Activated T-helper 2 cell treated with anti-CD3 and anti-CD28 coated beads, Interferon-gamma antibody, Interleukin-2, Interleukin-4, amounts not matched to agents 10 μg/mL and 5 μg/mL and 100 μg/mL, durations not matched to agents 14 hours and 24 hours and 36 hours (primary cell): ENCODE data around the gene ZSCAN10. TPM values are rescaled to one million over a fixed set of nuclear protein-coding genes. Genes with fewer than 3 reads are reported as not detected.
"Not testable (repeated sequence)": the region's sequence is repeated elsewhere in the genome, so short reads cannot be mapped to it uniquely, and the experiment has no call there.

Source experiments
- DNase-seq: peaks from one replicate; pipeline ENCODE4 v3.0.0; 2021; ENCODE audit warnings: low spot score
- H3K27ac Mint-ChIP-seq: one replicate; pipeline ENCODE4 v1.8.0; 2021; ENCODE audit warnings: mixed read lengths
- H3K27me3 Mint-ChIP-seq: one replicate; pipeline ENCODE4 v1.8.0; 2021; ENCODE audit warnings: low read depth, mixed read lengths
- H3K36me3 Mint-ChIP-seq: one replicate; pipeline ENCODE4 v1.8.0; 2021; ENCODE audit warnings: low read depth, mixed read lengths
- H3K4me1 Mint-ChIP-seq: one replicate; pipeline ENCODE4 v1.8.0; 2021; ENCODE audit warnings: low read depth, mixed read lengths
- H3K4me3 Mint-ChIP-seq: one replicate; pipeline ENCODE4 v1.8.0; 2021; ENCODE audit warnings: low read depth, mild to moderate bottlenecking, moderate library complexity, mixed read lengths
- H3K9me3 Mint-ChIP-seq: one replicate; pipeline ENCODE4 v1.8.0; 2021; ENCODE audit warnings: mixed read lengths
- intact Hi-C: fragments of 100-400 bp; cut with micrococcal nuclease; formaldehyde crosslinking; loops from one replicate; pipeline ENCODE4 v1.15.1; 2023
- total RNA-seq: library from RNA; stranded (reverse); gene quantifications from 2 replicates; pipeline ENCODE4 v1.2.3, GENCODE V29; 2022

Gene ZSCAN10
- total RNA-seq, 1 donor from 2014 or later: not detected

DNA sequence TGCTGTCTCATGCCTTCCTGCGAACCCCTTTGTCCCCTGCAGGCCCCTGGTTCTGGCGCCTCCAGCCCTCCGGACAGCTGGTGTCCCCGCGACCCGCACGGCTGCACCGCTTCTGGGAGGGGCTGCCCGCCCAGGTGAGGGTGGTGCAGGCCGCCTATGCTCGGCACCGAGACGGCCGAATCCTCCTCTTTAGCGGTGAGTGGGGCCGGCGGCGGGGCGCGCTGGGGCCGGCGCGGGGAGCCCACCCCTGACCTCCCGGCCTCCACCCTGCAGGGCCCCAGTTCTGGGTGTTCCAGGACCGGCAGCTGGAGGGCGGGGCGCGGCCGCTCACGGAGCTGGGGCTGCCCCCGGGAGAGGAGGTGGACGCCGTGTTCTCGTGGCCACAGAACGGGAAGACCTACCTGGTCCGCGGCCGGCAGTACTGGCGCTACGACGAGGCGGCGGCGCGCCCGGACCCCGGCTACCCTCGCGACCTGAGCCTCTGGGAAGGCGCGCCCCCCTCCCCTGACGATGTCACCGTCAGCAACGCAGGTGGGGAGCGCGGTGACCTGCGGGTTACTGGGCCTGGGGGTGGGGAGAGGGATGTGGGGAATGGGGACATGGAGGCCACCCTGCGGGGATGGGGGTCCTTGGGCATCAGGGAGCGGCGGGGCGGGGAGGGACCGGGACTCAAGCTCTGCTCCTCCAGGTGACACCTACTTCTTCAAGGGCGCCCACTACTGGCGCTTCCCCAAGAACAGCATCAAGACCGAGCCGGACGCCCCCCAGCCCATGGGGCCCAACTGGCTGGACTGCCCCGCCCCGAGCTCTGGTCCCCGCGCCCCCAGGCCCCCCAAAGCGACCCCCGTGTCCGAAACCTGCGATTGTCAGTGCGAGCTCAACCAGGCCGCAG lies 40.7 kb downstream of the ZSCAN10 start:
- Mint-ChIP-seq H3K9me3 (no peaks in the 10 kb centered on the region), H3K27ac (peak overlapping the region; percentile 80), H3K36me3 (peaks cover 40% of the 10 kb centered on the region), H3K4me3 (peak overlapping the region; percentile 86), H3K4me1 (peaks cover 60% of the 10 kb centered on the region), H3K27me3 (no peaks in the 10 kb centered on the region)
- intact Hi-C loops: loop anchor here (1.0 to 10.0 kb wide), 5 partner anchors 16 to 446 kb away; partner anchors contain the start of gene CLUAP1
- no peak for DNase-seq

DNA sequence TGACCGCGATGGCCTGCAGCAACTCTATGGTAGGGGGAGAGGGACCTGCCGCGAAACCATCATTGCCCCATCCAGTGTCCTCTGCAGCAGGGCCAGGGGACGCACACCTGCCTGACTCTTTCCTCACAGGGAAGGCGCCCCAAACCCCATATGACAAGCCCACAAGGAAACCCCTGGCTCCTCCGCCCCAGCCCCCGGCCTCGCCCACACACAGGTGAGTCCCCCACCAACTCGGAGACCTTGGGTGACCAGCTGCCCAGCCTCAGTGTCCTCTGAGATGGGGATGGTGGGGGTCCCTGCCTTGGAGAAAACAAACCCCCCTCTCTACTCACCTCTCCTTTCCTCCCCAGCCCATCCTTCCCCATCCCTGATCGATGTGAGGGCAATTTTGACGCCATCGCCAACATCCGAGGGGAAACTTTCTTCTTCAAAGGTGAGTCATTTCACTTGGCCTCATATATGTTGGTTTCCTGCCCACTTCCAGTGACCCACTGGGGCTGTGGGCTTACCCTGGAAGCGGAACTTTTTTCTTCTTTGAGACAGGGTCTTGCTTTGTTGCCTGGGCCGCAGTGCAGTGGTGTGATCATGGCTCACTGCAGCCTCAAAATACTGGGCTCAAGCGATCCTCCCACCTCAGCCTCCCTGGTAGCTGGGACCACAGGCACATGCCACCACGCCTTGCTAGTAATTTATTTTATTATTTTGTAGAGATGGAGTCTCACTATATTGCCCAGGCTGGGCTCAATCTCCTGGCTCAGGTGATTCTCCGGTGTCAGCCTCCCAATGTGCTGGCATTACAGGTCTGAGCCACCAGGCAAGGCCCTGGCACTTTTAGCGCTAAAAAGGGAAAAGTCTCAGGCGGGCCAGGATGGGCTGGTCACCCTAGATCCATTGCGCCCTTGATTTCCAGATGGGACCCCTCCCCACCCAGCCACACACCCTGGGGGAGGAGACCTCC lies 41.6 kb downstream of the ZSCAN10 start:
- Mint-ChIP-seq H3K9me3 (no peaks in the 10 kb centered on the region), H3K27ac (peak overlapping the region; percentile 87), H3K4me3 (peak overlapping the region; percentile 71), H3K36me3 (peaks cover 42% of the 10 kb centered on the region), H3K4me1 (peaks cover 54% of the 10 kb centered on the region), H3K27me3 (no peaks in the 10 kb centered on the region)
- intact Hi-C loops: loop anchor here (2.0 to 10.0 kb wide), 4 partner anchors 17 to 447 kb away; partner anchors contain the start of gene CLUAP1
- DNase-seq: no peak

DNA sequence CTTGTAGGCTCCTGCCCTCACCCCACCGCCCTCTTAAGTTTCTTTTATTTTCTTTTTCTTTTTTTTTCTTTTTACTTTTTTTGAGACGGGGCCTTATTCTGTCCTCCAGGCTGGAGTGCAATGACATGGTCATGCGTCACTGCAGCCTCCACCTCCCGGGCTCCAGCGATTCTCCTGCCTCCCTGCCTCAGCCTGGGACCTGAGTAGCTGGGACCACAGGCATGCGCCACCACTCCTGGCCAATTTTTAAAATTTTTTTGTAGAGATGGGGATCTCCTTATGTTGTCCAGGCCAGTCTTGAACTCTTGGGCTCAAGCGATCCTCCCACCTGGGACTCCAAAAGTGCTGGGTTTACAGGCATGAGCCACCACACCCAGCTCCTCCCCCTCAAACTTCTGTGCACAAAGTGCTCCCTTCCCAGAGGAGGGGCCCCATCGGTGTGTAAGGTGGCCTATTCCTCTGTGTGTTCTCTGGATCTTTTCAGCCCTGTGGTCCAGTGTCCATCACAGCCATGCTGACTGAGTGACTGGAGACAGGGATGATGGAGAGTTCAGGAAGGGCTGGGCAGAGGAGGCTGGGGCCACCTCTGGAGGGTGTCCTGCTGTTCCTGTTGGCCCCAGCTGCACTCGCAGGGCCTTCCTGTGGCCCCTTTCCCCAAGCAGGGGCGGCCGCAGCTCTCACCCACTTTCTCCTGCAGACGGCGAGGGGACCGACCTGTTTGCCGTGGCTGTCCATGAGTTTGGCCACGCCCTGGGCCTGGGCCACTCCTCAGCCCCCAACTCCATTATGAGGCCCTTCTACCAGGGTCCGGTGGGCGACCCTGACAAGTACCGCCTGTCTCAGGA lies 42.5 kb downstream of the ZSCAN10 start:
- H3K27me3 Mint-ChIP-seq: no peaks in the 10 kb centered on the region
- H3K27ac Mint-ChIP-seq: peak overlapping the region; percentile 87
- intact Hi-C loops: loop anchor here (5.0 to 10.0 kb wide), 2 partner anchors 96 to 448 kb away; partner anchors contain the start of gene CLUAP1
- peak overlapping the region; percentile 71 for H3K4me3 Mint-ChIP-seq
- H3K9me3 Mint-ChIP-seq: no peaks in the 10 kb centered on the region
- DNase-seq: no peak
- peaks cover 48% of the 10 kb centered on the region for H3K36me3 Mint-ChIP-seq
- H3K4me1 Mint-ChIP-seq: peaks cover 58% of the 10 kb centered on the region

DNA sequence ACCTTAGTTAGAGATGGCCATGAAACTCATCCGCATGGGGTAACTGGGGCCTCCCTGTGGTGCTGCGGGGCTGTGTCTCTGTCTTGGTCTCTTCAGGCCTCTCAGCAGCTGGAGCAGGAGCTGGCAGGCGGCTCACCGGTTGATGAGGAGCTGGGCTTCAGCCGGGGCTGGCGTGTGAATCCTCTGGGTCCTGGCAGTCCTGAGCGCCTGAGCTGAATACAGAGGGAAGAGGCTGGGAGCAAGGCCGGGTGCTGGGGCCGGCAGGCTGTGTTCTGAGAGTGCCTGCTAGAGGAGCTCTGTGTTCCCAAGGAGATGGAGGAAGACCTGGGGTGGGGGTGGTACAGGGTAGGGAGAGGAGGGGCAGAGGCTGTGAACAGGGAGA lies 43.4 kb downstream of the ZSCAN10 start:
- Mint-ChIP-seq H3K4me1 (peaks cover 66% of the 10 kb centered on the region), H3K27ac (peak overlapping the region; percentile 68), H3K4me3 (peak overlapping the region; percentile 63), H3K36me3 (peaks cover 55% of the 10 kb centered on the region)
- not testable (repeated sequence) for H3K27me3 Mint-ChIP-seq, H3K9me3 Mint-ChIP-seq, DNase-seq
- intact Hi-C loops: loop anchor here (5.0 to 10.0 kb wide), 2 partner anchors 97 to 449 kb away; partner anchors contain the start of gene CLUAP1

DNA sequence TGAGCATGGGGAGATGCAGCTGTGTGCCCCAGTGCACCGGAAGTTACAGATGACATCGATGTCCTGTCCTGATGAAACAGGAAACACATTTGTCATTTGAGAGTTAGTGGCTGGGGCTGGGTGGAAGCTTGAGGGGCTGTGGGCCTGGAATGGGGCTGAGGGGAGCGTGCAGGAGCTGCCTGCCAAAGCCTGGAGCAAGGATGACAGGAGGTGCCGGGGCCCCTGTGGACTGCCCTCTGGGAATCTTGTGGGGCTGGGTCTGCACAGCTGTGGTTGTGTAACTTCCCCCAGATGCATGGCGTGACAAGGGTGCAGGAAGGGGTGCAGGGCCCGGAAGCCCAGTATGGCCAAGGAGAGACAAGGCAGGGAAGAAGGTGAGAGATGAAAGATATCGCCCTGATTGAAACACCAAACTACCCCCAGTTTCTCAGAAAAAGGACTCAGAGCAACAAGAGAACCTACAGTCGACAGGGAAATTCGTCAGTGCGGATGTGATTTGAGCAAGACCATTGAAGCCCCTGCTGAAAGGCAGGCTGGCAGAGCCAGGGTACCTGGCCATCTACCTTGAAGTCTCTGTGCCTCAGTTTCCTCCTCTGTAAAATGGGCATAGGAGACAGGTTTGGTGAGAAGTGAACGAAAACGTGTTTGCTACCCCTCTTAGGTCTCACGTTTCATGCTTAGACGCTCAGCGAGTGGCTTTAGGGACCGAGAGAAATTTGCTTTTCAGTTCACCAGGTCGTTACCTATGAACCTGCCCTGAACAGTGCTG lies 43.9 kb downstream of the ZSCAN10 start:
- peak; percentile 55 for DNase-seq
- intact Hi-C loops: loop anchor here (5.0 to 10.0 kb wide), 2 partner anchors 97 to 450 kb away; partner anchors contain the start of gene CLUAP1

DNA sequence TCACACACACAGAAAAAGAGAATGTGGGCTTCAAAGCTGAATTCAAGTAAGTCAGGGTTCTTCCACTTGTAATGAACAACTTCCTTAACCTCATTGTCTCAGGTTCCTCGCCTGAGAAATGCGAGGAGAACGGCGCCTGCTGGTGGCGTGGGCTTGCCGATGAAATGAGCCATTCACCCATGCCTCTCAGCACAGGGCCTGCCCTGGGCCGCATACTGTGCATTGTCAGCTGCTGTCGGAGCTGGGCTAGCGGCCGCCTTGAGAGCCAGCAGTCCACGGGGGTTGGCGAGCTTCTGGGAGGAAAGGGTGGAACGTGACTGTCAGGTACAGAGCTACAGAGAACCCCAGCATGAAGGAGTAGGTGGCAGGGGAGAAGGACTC lies 45.8 kb downstream of the ZSCAN10 start:
- not testable (repeated sequence) for DNase-seq, H3K27ac Mint-ChIP-seq, H3K4me3 Mint-ChIP-seq, H3K27me3 Mint-ChIP-seq, H3K9me3 Mint-ChIP-seq
- intact Hi-C loops: loop anchor here (10.0 kb wide), 1 partner anchor 451 kb away; the partner anchor contains the start of gene CLUAP1
- Mint-ChIP-seq H3K36me3 (peaks cover 50% of the 10 kb centered on the region), H3K4me1 (peaks cover 72% of the 10 kb centered on the region)

More for the DNA sequence above, 43.9 kb downstream of the ZSCAN10 start:
- no peaks in the 10 kb centered on the region for H3K9me3 Mint-ChIP-seq
- H3K4me3 Mint-ChIP-seq: peak overlapping the region; percentile 63
- H3K4me1 Mint-ChIP-seq: peaks cover 66% of the 10 kb centered on the region
- H3K36me3 Mint-ChIP-seq: peaks cover 55% of the 10 kb centered on the region
- H3K27ac Mint-ChIP-seq: peak overlapping the region; percentile 68
- H3K27me3 Mint-ChIP-seq: no peaks in the 10 kb centered on the region

DNA sequence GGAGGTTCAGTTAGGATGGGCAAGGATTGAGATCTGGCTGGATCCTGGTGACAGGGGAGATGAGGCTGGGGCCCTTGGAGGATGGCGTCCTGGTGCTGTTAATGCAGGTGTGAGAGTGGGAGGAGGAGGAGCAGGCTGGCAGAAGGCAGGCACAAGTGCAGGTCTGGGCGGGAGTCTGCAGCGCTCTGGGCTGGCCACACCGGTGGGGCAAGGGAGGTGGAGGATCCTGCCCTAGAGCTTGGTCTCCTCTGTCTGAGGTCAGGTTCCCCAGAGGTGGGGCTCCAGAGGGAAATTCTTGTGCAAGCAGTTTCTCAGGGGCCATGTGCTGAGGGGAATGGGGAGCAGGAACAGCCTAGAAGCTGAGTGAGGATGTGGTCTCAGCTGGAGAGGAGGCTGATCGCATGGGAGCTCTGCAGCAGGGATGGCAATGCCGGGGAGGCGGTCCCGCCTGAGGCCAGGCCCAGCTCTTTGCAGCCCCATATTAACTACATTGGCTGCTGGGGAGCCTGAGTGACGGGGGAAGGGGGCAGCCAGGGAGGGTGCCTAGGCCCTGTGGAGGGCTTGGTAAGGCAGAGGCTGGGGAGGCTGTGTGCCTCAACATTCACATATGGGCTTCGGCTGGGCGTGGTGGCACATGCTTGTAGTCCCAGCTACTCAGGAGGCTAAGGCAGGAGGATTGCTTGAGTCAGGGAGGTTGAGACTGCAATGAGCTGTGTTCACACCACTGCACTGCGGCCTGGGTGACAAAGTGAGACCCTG lies 46.3 kb downstream of the ZSCAN10 start:
- Mint-ChIP-seq H3K36me3 (peaks cover 50% of the 10 kb centered on the region), H3K4me1 (peaks cover 76% of the 10 kb centered on the region)
- H3K27me3 Mint-ChIP-seq, H3K27ac Mint-ChIP-seq, H3K9me3 Mint-ChIP-seq, DNase-seq, H3K4me3 Mint-ChIP-seq: not testable (repeated sequence)
- intact Hi-C loops: loop anchor here (10.0 kb wide), 1 partner anchor 452 kb away; the partner anchor contains the start of gene CLUAP1

DNA sequence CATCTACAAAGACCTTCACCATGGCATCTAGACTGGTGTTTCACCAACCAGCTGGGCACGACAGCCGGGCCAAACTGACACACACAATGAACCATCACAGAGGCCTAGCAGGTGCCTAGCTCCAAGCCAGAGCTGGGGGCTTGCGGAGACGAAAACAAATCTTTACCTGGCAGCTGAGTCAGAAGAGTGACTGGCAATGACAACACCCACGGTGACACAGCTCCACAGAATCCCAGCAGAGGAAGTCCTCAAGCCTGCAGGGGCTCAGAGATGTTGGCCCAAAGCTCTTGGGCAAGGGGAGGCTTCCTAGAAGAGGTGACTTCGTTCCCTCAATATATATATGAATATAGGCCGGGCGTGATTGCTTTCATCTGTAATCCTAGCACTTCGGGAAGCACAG lies 47.6 kb downstream of the ZSCAN10 start:
- H3K36me3 Mint-ChIP-seq: peaks cover 39% of the 10 kb centered on the region
- H3K27me3 Mint-ChIP-seq: peaks cover 2% of the 10 kb centered on the region
- peak overlapping the region; percentile 17 for H3K4me3 Mint-ChIP-seq
- H3K9me3 Mint-ChIP-seq: no peaks in the 10 kb centered on the region
- H3K4me1 Mint-ChIP-seq: peaks cover 64% of the 10 kb centered on the region
- DNase-seq: no peak
- intact Hi-C loops: loop anchor here (10.0 kb wide), 1 partner anchor 453 kb away; the partner anchor contains the start of gene CLUAP1
- peak overlapping the region; percentile 50 for H3K27ac Mint-ChIP-seq

DNA sequence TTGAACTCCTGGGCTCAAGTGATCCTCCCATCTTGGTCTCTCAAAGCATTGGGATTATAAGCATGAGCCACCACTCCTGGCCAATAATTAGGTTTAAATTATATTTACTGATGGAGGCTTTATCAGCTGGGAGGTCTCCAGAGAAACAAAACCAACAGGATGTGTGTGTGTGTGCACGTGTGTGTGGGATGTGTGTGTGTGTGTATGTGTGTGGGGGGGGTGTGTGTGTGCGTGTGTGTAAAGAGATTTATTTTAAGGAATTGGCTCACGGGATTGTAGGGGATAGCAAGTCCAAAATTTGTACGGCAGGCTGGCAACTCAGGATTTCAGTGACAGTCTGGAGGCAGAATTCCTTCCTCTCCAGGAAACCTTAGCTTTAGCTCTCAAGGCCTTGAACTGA lies 48.1 kb downstream of the ZSCAN10 start:
- peaks cover 61% of the 10 kb centered on the region for H3K4me1 Mint-ChIP-seq
- peaks cover 2% of the 10 kb centered on the region for H3K27me3 Mint-ChIP-seq
- H3K36me3 Mint-ChIP-seq: peaks cover 39% of the 10 kb centered on the region
- H3K27ac Mint-ChIP-seq: no peak overlapping the region
- H3K4me3 Mint-ChIP-seq: no peak overlapping the region
- no peaks in the 10 kb centered on the region for H3K9me3 Mint-ChIP-seq
- intact Hi-C loops: loop anchor here (10.0 kb wide), 1 partner anchor 454 kb away; the partner anchor contains the start of gene CLUAP1
- no peak for DNase-seq

DNA sequence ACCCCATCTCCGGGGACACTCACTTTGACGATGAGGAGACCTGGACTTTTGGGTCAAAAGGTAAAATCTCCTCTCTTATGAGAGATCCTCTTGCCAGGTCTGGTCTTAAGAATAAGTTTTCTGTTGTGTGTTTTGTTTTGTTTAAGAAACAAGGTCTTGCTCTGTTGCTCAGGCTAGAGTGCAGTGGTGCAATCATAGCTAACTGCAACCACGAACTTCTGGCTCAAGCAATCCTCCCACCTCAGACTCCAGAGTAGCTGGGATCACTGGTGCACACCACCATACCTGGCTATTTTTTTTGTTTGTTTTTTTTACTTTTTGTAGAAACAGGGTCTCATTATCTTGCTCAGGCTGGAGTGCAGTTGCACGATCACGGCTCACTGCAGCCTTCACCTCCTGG lies 48.6 kb downstream of the ZSCAN10 start:
- Mint-ChIP-seq H3K36me3 (peaks cover 35% of the 10 kb centered on the region), H3K4me1 (peaks cover 57% of the 10 kb centered on the region), H3K27me3 (peaks cover 3% of the 10 kb centered on the region), H3K9me3 (no peaks in the 10 kb centered on the region), H3K4me3 (no peak overlapping the region), H3K27ac (peak overlapping the region; percentile 26)
- DNase-seq: no peak
- intact Hi-C loops: loop anchor here (10.0 kb wide), 1 partner anchor 454 kb away; the partner anchor contains the start of gene CLUAP1
